HG02981 (cell line): ENCODE results near the gene UPP1.
"Not testable (repeated sequence)": the region's sequence is repeated elsewhere in the genome, so short reads cannot be mapped to it uniquely, and the experiment has no call there.

ENCODE experiments used
- ATAC-seq: cut with Tn5 transposase; IDR thresholded peaks from one replicate; pipeline ENCODE4 v1.9.1; 2021; ENCODE audit warnings: mild to moderate bottlenecking, moderate library complexity; ENCODE audit not compliant: unreplicated experiment

The UPP1 gene

GRCh38 chr7:48089046-48090003 lies at the start of gene UPP1:
Gene UPP1 (plus strand): TSS chr7:48089265. CDS start chr7:48094784, 5,519 bp downstream.
- peak; percentile 52 for ATAC-seq

DNA sequence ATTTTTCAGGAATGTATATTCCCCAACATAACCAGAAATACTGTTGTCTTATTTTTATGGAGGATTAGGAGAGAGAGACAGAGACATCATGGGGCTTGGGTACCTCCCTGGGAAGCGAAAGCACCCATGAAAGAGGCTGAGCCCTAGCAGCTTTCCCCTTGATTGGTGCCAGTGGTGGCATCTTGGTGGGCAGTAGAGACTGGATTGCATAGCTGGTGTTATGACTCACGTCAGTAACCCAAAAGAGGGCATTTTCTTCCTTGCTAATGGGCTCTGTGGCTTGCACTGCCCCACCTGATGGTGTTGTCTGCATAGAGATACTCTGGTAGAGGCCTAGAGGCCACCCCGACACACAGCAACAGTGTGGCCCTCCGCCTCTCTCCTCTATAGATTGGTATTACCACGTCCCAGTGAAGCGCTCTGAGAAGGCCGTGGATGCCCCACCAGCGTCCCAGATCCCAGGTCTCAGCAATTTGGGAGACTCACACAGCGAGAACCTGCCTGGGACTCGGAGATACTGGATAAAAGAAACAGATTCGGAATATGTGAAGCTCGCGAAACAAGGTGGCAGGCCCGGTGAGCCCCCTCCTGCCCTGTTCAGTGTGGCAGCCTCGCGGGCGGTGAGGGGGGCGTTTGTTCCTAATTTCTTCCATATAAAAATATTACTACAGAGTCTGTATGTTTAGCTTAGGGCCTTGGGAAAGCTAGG lies 48.0 kb upstream of the UPP1 start:
- ATAC-seq, result no peak

- ATAC-seq, result no peak
Measured at GRCh38 chr7:48041653-48041970, 47.5 kb upstream of the UPP1 start.

DNA sequence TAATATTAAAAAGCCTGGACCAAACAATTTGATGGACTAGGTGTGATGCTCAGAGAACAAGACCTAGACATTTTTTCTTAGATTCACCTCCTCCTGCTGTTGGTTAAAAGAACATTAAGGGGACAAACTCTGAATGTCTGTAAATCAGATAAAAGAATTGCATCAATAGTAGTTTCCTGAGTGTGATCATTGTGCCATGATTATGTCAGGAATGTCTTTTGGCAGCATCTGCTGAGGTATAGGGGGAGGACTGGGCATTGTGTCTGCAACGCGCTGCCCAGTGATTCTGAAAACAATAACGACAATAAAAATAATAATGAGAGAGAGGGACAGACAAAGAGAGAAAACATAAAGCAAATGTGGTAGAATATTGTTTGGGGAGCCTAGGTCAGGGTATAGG lies 46.8 kb upstream of the UPP1 start:
- ATAC-seq, result no peak

DNA sequence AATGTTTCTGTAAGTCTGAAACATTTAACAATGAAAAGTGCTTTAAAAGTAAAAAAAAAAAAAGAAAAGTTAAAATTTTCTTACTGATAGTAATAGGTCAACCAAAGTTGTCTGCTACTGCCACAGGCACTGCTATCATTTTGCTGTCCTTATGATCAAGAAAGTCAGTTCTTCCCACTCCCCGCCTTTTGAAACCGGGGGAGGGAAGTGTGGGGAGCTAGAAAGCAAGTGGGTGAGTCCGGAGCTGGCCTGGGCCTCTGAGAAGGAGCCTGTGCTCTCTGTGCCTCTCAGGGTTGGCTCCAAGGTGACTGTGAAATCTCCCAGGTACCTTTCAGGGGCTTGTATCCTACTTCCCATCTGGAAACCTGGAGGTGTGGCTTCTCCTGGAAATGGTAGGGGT lies 46.4 kb upstream of the UPP1 start:
- ATAC-seq, result no peak

- ATAC-seq, result no peak
Measured at GRCh38 chr7:48045195-48045765, 43.8 kb upstream of the UPP1 start.

GRCh38 chr7:48046458-48046857 lies 42.6 kb upstream of the UPP1 start:
- no peak for ATAC-seq

- no peak for ATAC-seq
Measured at GRCh38 chr7:48048113-48048512, 41.0 kb upstream of the UPP1 start.

GRCh38 chr7:48049850-48050249 lies 39.2 kb upstream of the UPP1 start:
- no peak for ATAC-seq

DNA sequence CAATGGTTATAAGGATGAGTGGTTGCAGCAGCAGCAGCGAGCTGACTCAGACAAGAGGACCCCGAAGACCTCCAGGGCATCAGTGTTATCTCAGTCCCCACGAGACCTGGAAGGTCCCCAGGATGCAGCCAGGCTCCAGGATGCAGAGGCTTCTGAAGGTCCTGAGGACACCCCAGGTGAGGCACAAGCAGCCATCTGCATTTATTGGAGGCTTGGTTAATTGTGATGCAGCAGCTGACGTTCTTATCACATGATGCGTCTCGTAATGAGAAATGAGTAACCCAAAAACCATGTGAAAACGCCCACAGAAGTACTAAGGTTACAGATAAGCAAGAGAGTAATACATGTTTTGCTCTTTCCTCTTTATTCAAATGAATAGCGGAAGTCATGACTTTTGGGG lies 36.3 kb upstream of the UPP1 start:
- ATAC-seq, result no peak

DNA sequence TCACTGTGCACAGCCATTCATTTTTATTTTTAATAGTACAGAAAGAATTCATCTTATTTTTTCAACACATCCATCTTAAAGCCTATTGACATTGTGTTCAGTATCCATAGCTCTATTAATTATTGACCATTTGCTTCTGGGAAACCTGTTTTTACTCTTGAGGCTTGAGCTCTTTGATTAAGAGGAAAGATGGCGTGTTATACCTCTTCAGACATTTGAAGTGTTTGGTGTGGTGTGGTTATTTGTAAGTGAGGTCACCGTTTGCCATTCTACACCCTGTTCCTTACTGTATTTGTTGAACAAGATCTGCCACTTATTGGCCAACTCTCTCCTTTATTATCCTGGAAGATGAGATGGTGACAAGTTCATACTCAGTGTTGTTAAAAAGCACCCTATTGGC lies 35.3 kb upstream of the UPP1 start:
- no peak for ATAC-seq

DNA sequence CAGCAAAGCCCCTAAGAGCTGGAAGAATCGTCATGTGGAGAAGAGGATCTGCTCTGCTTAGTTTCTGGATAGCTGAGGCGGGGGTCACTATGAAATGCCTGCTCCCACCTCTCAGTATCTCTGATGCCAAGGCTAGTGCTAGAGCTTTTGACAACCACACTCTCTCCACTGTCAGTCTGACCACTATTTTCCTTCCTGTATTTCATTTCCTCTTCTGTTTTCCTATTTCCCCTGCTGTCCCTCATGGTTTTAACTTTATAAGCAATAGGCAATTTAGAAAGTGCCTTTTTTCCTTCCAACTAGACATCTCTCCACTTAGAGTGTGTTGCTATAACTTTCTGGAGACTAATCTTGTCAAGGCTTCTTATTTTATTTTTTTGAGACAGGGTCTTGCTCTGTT lies 30.1 kb upstream of the UPP1 start:
- ATAC-seq, result no peak

DNA sequence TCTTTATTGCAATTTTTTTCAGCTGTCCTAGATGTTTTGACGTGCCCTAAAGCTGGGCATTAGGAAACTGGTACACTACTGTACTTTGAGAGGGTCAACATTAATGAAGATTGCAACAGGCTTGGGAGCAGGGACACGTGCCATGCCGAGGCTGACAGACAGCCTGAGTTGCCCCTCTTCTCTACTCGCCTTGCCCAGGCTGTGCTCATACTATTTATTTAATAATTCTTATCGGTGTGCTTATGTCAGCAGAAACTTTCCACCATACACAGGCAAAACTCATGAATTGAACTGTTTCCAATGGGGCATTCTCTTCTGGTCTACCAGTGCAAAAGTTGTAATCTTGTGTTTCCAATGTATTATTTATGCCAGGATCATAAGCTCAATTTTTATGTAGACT lies 29.4 kb upstream of the UPP1 start:
- no peak for ATAC-seq

GRCh38 chr7:48063985-48064384 lies 25.1 kb upstream of the UPP1 start:
- ATAC-seq, result no peak

DNA sequence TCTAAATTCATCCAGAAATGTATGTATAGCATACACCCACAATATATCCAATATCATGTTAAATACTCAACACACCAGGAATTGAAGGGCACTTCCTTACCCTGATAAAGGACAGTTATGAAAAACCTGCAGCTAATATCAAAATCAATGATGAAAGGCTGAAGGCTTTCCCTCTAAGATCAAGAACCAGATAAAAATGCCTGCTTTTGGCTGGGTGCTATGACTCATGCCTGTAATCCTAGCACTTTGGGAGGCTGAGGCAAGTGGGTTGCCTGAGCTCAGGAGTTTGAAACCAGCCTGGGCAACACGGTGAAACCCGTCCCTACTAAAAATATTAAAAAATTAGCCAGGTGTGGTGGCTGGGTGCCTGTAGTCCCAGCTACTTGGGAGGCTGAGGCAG lies 21.6 kb upstream of the UPP1 start:
- ATAC-seq, result no peak

- ATAC-seq, result no peak
Measured at GRCh38 chr7:48074204-48074654, 14.8 kb upstream of the UPP1 start.

- no peak for ATAC-seq
Measured at GRCh38 chr7:48077423-48077822, 11.6 kb upstream of the UPP1 start.

DNA sequence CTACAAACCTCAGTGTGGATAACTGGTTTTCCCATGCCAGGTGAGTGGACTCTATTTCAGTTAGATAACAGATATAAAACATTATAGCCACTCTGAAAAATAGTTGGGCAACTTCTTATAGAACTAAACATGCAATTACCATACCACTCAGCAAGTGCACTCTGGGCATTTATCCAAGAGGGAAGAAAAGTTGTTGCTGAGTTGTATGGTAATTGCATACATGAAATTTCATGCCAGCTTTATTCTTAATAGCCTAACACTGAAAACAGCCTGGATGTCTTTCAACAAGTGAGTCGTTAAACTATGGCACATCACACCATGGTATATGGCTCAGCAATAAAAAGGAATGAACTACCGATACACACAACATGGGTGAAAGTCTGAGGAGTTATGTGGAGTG lies 10.6 kb upstream of the UPP1 start:
- ATAC-seq, result no peak

DNA sequence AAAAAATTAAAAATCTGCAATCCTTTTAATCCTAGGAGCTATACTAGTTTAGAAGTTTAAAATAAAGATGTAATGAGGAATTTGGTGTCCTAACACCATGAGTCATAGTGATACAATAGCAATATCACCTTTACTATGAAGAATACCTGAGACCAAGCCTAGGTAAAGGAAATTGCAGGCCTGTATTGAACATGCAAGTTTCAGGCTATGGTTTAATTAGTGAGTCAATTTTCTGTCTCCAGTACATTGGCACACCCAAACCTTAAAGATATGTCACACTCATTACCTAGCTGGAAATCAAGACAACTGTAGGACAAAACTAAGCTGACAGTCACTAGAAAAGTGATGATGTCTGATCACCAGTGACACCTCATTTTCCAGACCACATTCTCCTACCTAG lies 6.7 kb upstream of the UPP1 start:
- ATAC-seq, result not testable (repeated sequence)

GRCh38 chr7:48083114-48083830 lies 5.8 kb upstream of the UPP1 start:
- ATAC-seq, result no peak

DNA sequence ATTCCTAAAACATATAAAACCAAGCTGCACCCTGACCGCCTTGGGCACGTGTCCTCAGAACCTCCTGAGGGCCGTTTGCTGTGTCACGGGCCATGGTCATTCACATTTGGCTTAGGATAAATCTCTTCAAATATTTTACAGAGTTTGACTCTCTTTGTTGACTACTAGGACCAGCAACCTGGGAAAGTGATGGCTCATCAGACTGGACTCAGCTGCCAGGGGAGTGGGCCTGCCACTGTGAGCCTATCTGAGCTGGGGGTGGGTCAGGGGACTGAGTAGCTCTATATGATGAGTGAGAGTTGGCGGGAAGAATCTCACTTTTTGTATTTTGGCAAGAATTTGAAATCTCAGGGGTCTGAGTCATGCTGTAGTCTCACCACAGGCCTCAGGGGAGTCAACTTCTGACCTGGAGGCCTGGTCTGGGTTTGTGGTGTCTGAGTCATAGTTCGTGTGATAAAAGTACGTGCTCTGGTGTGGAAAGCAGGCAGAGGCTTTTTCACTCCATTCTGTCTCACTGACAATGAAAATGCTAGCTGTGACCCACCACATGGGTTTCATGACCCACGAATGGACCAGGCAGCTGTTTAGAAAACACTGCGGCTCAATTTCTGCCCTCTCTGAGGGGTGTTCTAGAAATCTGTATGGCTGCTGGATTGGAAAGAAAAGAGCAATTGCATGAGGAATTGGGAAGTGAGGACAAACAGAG lies 4.2 kb upstream of the UPP1 start:
- ATAC-seq, result peak; percentile 56
